GM18909 (cell line): ENCODE data around the gene GTF2F1.
A peak's percentile ranks its signal among the peaks of the same experiment; 100 is the strongest.
"Not testable (repeated sequence)": the region's sequence is repeated elsewhere in the genome, so short reads cannot be mapped to it uniquely, and the experiment has no call there.

Experiments
- ATAC-seq: cut with Tn5 transposase; IDR thresholded peaks from one replicate; pipeline ENCODE4 v1.9.1; 2021; ENCODE audit warnings: mild to moderate bottlenecking; ENCODE audit not compliant: unreplicated experiment, poor library complexity

Gene GTF2F1

GRCh38 chr19:6417713-6418561, 25.0 kb upstream of the GTF2F1 start:
- no peak for ATAC-seq

- ATAC-seq = no peak
These were observed 23.9 kb upstream of the GTF2F1 start for GRCh38 chr19:6416658-6417405.

GRCh38 chr19:6415591-6416190, 22.7 kb upstream of the GTF2F1 start:
- no peak for ATAC-seq

GRCh38 chr19:6414793-6415590, 22.0 kb upstream of the GTF2F1 start:
- ATAC-seq = no peak

- no peak for ATAC-seq
These were observed 21.0 kb upstream of the GTF2F1 start for GRCh38 chr19:6413721-6414643.

- ATAC-seq = no peak
These were observed 20.3 kb upstream of the GTF2F1 start for GRCh38 chr19:6413291-6413690.

- no peak for ATAC-seq
These were observed 19.6 kb upstream of the GTF2F1 start for GRCh38 chr19:6412447-6413091.

- ATAC-seq = no peak
These were observed 19.1 kb upstream of the GTF2F1 start for GRCh38 chr19:6412061-6412446.

- no peak for ATAC-seq
These were observed 16.4 kb upstream of the GTF2F1 start for GRCh38 chr19:6409346-6409745.

- ATAC-seq = no peak
These were observed 13.4 kb upstream of the GTF2F1 start for GRCh38 chr19:6406401-6406800.

GRCh38 chr19:6402837-6403608, 10.1 kb upstream of the GTF2F1 start:
- ATAC-seq = no peak

- ATAC-seq = no peak
These were observed 9.1 kb upstream of the GTF2F1 start for GRCh38 chr19:6402058-6402457.

GRCh38 chr19:6400062-6400944, 7.3 kb upstream of the GTF2F1 start:
- not testable (repeated sequence) for ATAC-seq

- no peak for ATAC-seq
These were observed 3.3 kb upstream of the GTF2F1 start for GRCh38 chr19:6396305-6396704.

- no peak for ATAC-seq
These were observed 1.9 kb upstream of the GTF2F1 start for GRCh38 chr19:6394831-6395230.

- ATAC-seq = peak; percentile 24
These were observed 1.0 kb upstream of the GTF2F1 start for GRCh38 chr19:6393983-6394412.
